K562 (cell line): ENCODE results near the gene MYO9A.

Experiments used
- CBX5 ChIP-seq: IDR thresholded peaks from 2 replicates; pipeline ENCODE4 v1.6.1; 2014; ENCODE audit warnings: low read depth, borderline replicate concordance
- EP300 ChIP-seq: IDR thresholded peaks from 2 replicates; pipeline ENCODE4 v1.6.1; 2012; ENCODE audit warnings: low read length, improper control_type of control experiment
- HIVEP1 ChIP-seq: fragments of 250-450 bp; sonication (Bioruptor Pico); IDR thresholded peaks from 2 replicates; pipeline ENCODE4 v1.4.0; 2020; ENCODE audit warnings: mild to moderate bottlenecking
- HOXB6 ChIP-seq: fragments of 250-450 bp; sonication (Bioruptor Pico); IDR thresholded peaks from 2 replicates; pipeline ENCODE4 v1.5.1; 2022; ENCODE audit warnings: mild to moderate bottlenecking, borderline replicate concordance
- NFATC3 ChIP-seq: fragments of 450-650 bp; IDR thresholded peaks from 2 replicates; pipeline ENCODE4 v1.6.1; 2017; ENCODE audit warnings: mild to moderate bottlenecking
- NR2C2 ChIP-seq, 2 experiments: fragments of 200-800 bp in 1 of 2; sonication (Bioruptor generic) in 1 of 2; sonication (generic) in 1 of 2; formaldehyde crosslinking in 1 of 2; IDR thresholded peaks; 2 replicates each; pipeline versions ENCODE4 v1.6.1 to v1.8.0; 2016 to 2022; ENCODE audit warnings: mild to moderate bottlenecking in 1 of 2, missing compliant biosample characterization in 1 of 2, missing genetic modification characterization in 1 of 2, missing genetic modification reagents in 1 of 2
- POLR2A ChIP-seq: fragments of 450-650 bp; conservative IDR thresholded peaks from 2 replicates; pipeline ENCODE4 v1.6.1; 2016
- RBM22 ChIP-seq: fragments of 200-400 bp; formaldehyde crosslinking; IDR thresholded peaks from 2 replicates; pipeline ENCODE4 v1.6.1; 2018; ENCODE audit warnings: low read length, low read depth; ENCODE audit not compliant: poor library complexity, severe bottlenecking
- SP2 ChIP-seq: IDR thresholded peaks from 2 replicates; pipeline ENCODE4 v1.6.1; 2011; ENCODE audit warnings: mild to moderate bottlenecking, low read depth, low read length, moderate library complexity; ENCODE audit not compliant: poor library complexity, severe bottlenecking; ENCODE audit errors: extremely low read depth
- TAF1 ChIP-seq: IDR thresholded peaks from 2 replicates; pipeline ENCODE4 v1.6.1; 2011; ENCODE audit warnings: mild to moderate bottlenecking, low read length, moderate library complexity; ENCODE audit not compliant: insufficient read depth, control insufficient read depth, severe bottlenecking; ENCODE audit errors: extremely low read depth
- TEAD4 ChIP-seq, 2 experiments: sonication (generic) in 1 of 2; formaldehyde crosslinking in 1 of 2; IDR thresholded peaks; 2 replicates each; pipeline versions ENCODE4 v1.6.1 to v1.8.0; 2012 to 2022; ENCODE audit warnings: borderline replicate concordance in 1 of 2, inconsistent platforms in 1 of 2, low read length in 1 of 2, mild to moderate bottlenecking in 1 of 2, missing genetic modification reagents in 1 of 2
- ZZZ3 ChIP-seq: fragments of 450-650 bp; IDR thresholded peaks from 2 replicates; pipeline ENCODE4 v1.6.1; 2016; ENCODE audit warnings: antibody characterized with exemption, mild to moderate bottlenecking, moderate library complexity
- TF ChIP-seq, protein P1 (sequence below), 3 experiments: IDR thresholded peaks in 2 of 3; conservative IDR thresholded peaks in 1 of 3; 2 replicates each; pipeline ENCODE4 v1.5.1; 2011 to 2012; ENCODE audit warnings: low read length in 3 of 3, mild to moderate bottlenecking in 3 of 3, control low read depth in 2 of 3, improper control_type of control experiment in 1 of 3, inconsistent platforms in 1 of 3, low read depth in 1 of 3, mixed read lengths in 1 of 3, moderate library complexity in 1 of 3; ENCODE audit not compliant: insufficient read depth in 2 of 3
- TF ChIP-seq, protein P2 (sequence below): fragments of 450-650 bp; IDR thresholded peaks from 2 replicates; pipeline ENCODE4 v1.6.1; 2018; ENCODE audit not compliant: partially characterized antibody

DNA sequence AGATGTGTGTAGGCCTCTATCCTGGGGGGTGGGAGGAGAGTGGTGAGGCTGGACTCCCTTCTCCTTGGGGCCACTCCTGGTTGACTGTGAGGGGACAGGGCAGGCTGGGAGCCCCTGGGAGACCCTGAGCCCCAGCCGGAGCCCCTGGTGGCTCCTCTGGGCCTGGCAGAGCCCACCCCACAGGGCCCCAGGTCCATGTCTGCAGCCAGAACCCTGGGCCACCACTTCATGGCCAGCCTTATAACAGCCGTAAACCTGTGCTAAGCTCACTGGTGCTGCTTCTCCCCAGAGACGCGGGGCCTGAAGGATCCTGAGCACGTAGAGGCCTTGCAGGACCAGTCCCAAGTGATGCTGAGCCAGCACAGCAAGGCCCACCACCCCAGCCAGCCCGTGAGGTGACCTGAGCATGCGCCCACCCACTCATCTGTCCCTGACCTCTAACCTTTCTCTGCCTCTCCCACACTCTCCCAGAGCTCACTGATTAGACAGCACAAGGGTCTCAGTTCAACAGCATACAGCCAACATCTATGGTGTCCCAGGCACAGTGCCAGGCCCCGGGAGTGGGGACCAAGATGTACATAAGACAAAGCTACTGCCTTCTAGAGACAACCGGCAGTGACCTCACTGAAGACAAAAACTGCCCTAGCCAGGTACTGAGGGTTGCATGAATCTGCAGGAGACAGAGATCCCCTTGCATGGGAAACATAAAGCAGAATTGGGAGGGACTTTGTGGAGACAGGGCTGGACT lies 304.1 kb downstream of the MYO9A start:
- TF ChIP-seq TEAD4 (IDR thresholded peaks at IDR 0.05; ENCODE audit: low read length): no peak
- no peak for TF ChIP-seq TEAD4 (CRISPR knock-in tag; IDR thresholded peaks at IDR 0.05; ENCODE audit: borderline replicate concordance)
- TF ChIP-seq, protein P1, sequence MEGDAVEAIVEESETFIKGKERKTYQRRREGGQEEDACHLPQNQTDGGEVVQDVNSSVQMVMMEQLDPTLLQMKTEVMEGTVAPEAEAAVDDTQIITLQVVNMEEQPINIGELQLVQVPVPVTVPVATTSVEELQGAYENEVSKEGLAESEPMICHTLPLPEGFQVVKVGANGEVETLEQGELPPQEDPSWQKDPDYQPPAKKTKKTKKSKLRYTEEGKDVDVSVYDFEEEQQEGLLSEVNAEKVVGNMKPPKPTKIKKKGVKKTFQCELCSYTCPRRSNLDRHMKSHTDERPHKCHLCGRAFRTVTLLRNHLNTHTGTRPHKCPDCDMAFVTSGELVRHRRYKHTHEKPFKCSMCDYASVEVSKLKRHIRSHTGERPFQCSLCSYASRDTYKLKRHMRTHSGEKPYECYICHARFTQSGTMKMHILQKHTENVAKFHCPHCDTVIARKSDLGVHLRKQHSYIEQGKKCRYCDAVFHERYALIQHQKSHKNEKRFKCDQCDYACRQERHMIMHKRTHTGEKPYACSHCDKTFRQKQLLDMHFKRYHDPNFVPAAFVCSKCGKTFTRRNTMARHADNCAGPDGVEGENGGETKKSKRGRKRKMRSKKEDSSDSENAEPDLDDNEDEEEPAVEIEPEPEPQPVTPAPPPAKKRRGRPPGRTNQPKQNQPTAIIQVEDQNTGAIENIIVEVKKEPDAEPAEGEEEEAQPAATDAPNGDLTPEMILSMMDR (IDR thresholded peaks at IDR 0.05 in 2 of 3, conservative IDR thresholded peaks at IDR 0.05 in 1 of 3; ENCODE audit: insufficient read depth in 2 of 3, low read depth in 1 of 3, low read length in 3 of 3): no peak
- TF ChIP-seq EP300: no peak
- TF ChIP-seq, protein P2, sequence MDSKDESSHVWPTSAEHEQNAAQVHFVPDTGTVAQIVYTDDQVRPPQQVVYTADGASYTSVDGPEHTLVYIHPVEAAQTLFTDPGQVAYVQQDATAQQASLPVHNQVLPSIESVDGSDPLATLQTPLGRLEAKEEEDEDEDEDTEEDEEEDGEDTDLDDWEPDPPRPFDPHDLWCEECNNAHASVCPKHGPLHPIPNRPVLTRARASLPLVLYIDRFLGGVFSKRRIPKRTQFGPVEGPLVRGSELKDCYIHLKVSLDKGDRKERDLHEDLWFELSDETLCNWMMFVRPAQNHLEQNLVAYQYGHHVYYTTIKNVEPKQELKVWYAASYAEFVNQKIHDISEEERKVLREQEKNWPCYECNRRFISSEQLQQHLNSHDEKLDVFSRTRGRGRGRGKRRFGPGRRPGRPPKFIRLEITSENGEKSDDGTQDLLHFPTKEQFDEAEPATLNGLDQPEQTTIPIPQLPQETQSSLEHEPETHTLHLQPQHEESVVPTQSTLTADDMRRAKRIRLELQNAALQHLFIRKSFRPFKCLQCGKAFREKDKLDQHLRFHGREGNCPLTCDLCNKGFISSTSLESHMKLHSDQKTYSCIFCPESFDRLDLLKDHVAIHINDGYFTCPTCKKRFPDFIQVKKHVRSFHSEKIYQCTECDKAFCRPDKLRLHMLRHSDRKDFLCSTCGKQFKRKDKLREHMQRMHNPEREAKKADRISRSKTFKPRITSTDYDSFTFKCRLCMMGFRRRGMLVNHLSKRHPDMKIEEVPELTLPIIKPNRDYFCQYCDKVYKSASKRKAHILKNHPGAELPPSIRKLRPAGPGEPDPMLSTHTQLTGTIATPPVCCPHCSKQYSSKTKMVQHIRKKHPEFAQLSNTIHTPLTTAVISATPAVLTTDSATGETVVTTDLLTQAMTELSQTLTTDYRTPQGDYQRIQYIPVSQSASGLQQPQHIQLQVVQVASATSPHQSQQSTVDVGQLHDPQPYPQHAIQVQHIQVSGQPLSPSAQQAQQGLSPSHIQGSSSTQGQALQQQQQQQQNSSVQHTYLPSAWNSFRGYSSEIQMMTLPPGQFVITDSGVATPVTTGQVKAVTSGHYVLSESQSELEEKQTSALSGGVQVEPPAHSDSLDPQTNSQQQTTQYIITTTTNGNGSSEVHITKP: no peak
- no peak for TF ChIP-seq POLR2A
- no peak for TF ChIP-seq RBM22
- TF ChIP-seq CBX5: no peak
- no peak for TF ChIP-seq NFATC3
- no peak for TF ChIP-seq NR2C2 (CRISPR knock-in tag; IDR thresholded peaks at IDR 0.05)
- no peak for TF ChIP-seq NR2C2 (tag; IDR thresholded peaks at IDR 0.05)
- no peak for TF ChIP-seq SP2
- TF ChIP-seq HOXB6 (CRISPR knock-in tag): no peak
- no peak for TF ChIP-seq TAF1
- TF ChIP-seq HIVEP1 (CRISPR knock-in tag): no peak
- TF ChIP-seq ZZZ3: no peak
